ENCODE measurements around the gene CFAP70. TPM values are rescaled to one million over a fixed set of nuclear protein-coding genes. Genes with fewer than 3 reads are reported as not detected.

CFAP70 gene
- total RNA-seq, 1 experiment from 2014 or later, result 1.5 TPM

- no TSS peak for BruUV-seq (replicated peaks)
Measured at GRCh38 chr10:73210395-73211105, 148.1 kb downstream of the CFAP70 start.

GRCh38 chr10:73209705-73210104 lies 149.0 kb downstream of the CFAP70 start:
- Mint-ChIP-seq H3K9me3 (ENCODE audit: unreplicated experiment) (peaks cover 8% of the 10 kb centered on the region), H3K36me3 (ENCODE audit: insufficient read depth, unreplicated experiment) (peaks cover 23% of the 10 kb centered on the region), H3K27me3 (ENCODE audit: insufficient read depth, unreplicated experiment) (no peaks in the 10 kb centered on the region), H3K4me1 (ENCODE audit: insufficient read depth, unreplicated experiment) (no peaks in the 10 kb centered on the region), H3K4me3 (ENCODE audit: unreplicated experiment) (no peak overlapping the region), H3K27ac (ENCODE audit: low read depth, unreplicated experiment) (no peak overlapping the region)
- POLR2A ChIA-PET, result interaction anchor here (0.5 to 0.9 kb wide), 3 partner anchors 39 to 165 kb away, joined by 3 read pairs; no protein-coding TSS in a partner anchor
- no TSS peak for BruUV-seq (replicated peaks)
- peak; percentile 7 for DNase-seq (ENCODE audit: unreplicated experiment)
- CTCF ChIA-PET, result no interaction called here
- intact Hi-C loops (cut with micrococcal nuclease), result no loop called here
- TF ChIP-seq CTCF (IDR thresholded peaks at IDR 0.05; ENCODE audit: unreplicated experiment), result no peak

More at GRCh38 chr10:73210395-73211105, 148.1 kb downstream of the CFAP70 start:
- no peaks in the 10 kb centered on the region for H3K27me3 Mint-ChIP-seq (ENCODE audit: insufficient read depth, unreplicated experiment)
- intact Hi-C loops (cut with micrococcal nuclease), result no loop called here
- ChIA-PET POLR2A (interaction anchor here (0.5 to 0.9 kb wide), 3 partner anchors 38 to 164 kb away, joined by 3 read pairs; no protein-coding TSS in a partner anchor), CTCF (interaction anchor here (0.9 kb wide), 1 partner anchor 15 kb away, joined by 3 read pairs; no protein-coding TSS in a partner anchor)
- no peak for DNase-seq (ENCODE audit: unreplicated experiment)
- H3K9me3 Mint-ChIP-seq (ENCODE audit: unreplicated experiment), result peaks cover 7% of the 10 kb centered on the region
- H3K4me3 Mint-ChIP-seq (ENCODE audit: unreplicated experiment), result no peak overlapping the region
- H3K4me1 Mint-ChIP-seq (ENCODE audit: insufficient read depth, unreplicated experiment), result no peaks in the 10 kb centered on the region
- TF ChIP-seq CTCF (IDR thresholded peaks at IDR 0.05; ENCODE audit: unreplicated experiment), result no peak
- H3K27ac Mint-ChIP-seq (ENCODE audit: low read depth, unreplicated experiment), result no peak overlapping the region
- H3K36me3 Mint-ChIP-seq (ENCODE audit: insufficient read depth, unreplicated experiment), result peaks cover 23% of the 10 kb centered on the region

DNA sequence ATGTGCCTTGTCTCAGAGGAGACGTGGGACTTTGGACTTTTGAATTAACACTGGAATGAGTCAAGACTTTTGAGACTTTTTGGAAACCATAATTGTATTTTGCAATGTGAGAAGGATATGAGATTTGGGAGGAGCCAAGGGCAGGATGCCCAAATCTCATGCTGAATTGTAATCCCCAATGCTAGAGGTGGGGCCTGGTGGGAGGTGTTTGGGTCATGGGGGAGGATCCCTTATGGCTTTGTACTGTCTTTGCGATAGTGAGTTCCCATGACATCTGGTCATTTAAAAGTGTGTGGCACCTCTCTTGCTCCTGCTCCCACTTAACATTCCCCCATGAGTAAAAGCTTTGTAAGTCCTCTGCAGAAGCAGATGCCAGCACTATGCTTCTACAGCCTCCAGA lies 150.8 kb downstream of the CFAP70 start:
- no peak for DNase-seq (ENCODE audit: unreplicated experiment)
- Mint-ChIP-seq H3K27ac (ENCODE audit: low read depth, unreplicated experiment) (no peak overlapping the region), H3K4me1 (ENCODE audit: insufficient read depth, unreplicated experiment) (no peaks in the 10 kb centered on the region), H3K9me3 (ENCODE audit: unreplicated experiment) (peaks cover 8% of the 10 kb centered on the region), H3K4me3 (ENCODE audit: unreplicated experiment) (no peak overlapping the region), H3K36me3 (ENCODE audit: insufficient read depth, unreplicated experiment) (peaks cover 19% of the 10 kb centered on the region), H3K27me3 (ENCODE audit: insufficient read depth, unreplicated experiment) (no peaks in the 10 kb centered on the region)
- intact Hi-C loops (cut with micrococcal nuclease), result no loop called here
- no peak for TF ChIP-seq CTCF (IDR thresholded peaks at IDR 0.05; ENCODE audit: unreplicated experiment)
- ChIA-PET POLR2A (no interaction called here), CTCF (no interaction called here)
- BruUV-seq (replicated peaks), result no TSS peak

GRCh38 chr10:73206385-73206784 lies 152.3 kb downstream of the CFAP70 start:
- TF ChIP-seq CTCF (IDR thresholded peaks at IDR 0.05; ENCODE audit: unreplicated experiment), result no peak
- H3K9me3 Mint-ChIP-seq (ENCODE audit: unreplicated experiment), result peaks cover 8% of the 10 kb centered on the region
- no TSS peak for BruUV-seq (replicated peaks)
- H3K4me1 Mint-ChIP-seq (ENCODE audit: insufficient read depth, unreplicated experiment), result no peaks in the 10 kb centered on the region
- H3K27ac Mint-ChIP-seq (ENCODE audit: low read depth, unreplicated experiment), result no peak overlapping the region
- H3K27me3 Mint-ChIP-seq (ENCODE audit: insufficient read depth, unreplicated experiment), result no peaks in the 10 kb centered on the region
- no peak overlapping the region for H3K4me3 Mint-ChIP-seq (ENCODE audit: unreplicated experiment)
- peaks cover 20% of the 10 kb centered on the region for H3K36me3 Mint-ChIP-seq (ENCODE audit: insufficient read depth, unreplicated experiment)
- ChIA-PET POLR2A (no interaction called here), CTCF (no interaction called here)
- intact Hi-C loops (cut with micrococcal nuclease), result no loop called here
- DNase-seq (ENCODE audit: unreplicated experiment), result no peak

All from MCF 10A (cell line).